ENCODE measurements around the gene OR4D9. TPM values are rescaled to one million over a fixed set of nuclear protein-coding genes. Genes with fewer than 3 reads are reported as not detected.
"Not testable (repeated sequence)": the region's sequence is repeated elsewhere in the genome, so short reads cannot be mapped to it uniquely, and the experiment has no call there.

The OR4D9 gene
- total RNA-seq, 4 donors from 2014 or later = not detected

GRCh38 chr11:59523541-59523940 lies 12.2 kb downstream of the OR4D9 start:
- H3K4me1 ChIP-seq = no peaks in the 10 kb centered on the region
- no peaks in the 10 kb centered on the region for H3K27me3 ChIP-seq
- TF ChIP-seq POLR2A (IDR thresholded peaks at IDR 0.05) (no peak), CTCF (IDR thresholded peaks at IDR 0.05) (no peak)
- no peak for DNase-seq
- H3K27ac ChIP-seq = no peak overlapping the region
- no peaks in the 10 kb centered on the region for H3K9me3 ChIP-seq
- H3K36me3 ChIP-seq = no peaks in the 10 kb centered on the region
- no peak overlapping the region for H3K4me3 ChIP-seq

GRCh38 chr11:59528711-59529110 lies 17.4 kb downstream of the OR4D9 start:
- no peak overlapping the region for H3K4me3 ChIP-seq
- no peak for TF ChIP-seq POLR2A (IDR thresholded peaks at IDR 0.05)
- TF ChIP-seq CTCF (IDR thresholded peaks at IDR 0.05) = no peak
- no peaks in the 10 kb centered on the region for H3K27me3 ChIP-seq
- no peaks in the 10 kb centered on the region for H3K36me3 ChIP-seq
- no peaks in the 10 kb centered on the region for H3K9me3 ChIP-seq
- H3K4me1 ChIP-seq = no peaks in the 10 kb centered on the region
- H3K27ac ChIP-seq = no peak overlapping the region
- no peak for DNase-seq

- no peaks in the 10 kb centered on the region for H3K36me3 ChIP-seq
- H3K27ac ChIP-seq = no peak overlapping the region
- no peak overlapping the region for H3K4me3 ChIP-seq
- TF ChIP-seq CTCF (IDR thresholded peaks at IDR 0.05) (no peak), POLR2A (IDR thresholded peaks at IDR 0.05) (no peak)
- DNase-seq = no peak
- peaks cover 0 to under 1% (median 0%) of the 10 kb centered on the region in 4 donors for H3K4me1 ChIP-seq
- no peaks in the 10 kb centered on the region for H3K27me3 ChIP-seq
- no peaks in the 10 kb centered on the region for H3K9me3 ChIP-seq
Observed at GRCh38 chr11:59532620-59533019, 21.3 kb downstream of the OR4D9 start.

GRCh38 chr11:59534676-59535075 lies 23.3 kb downstream of the OR4D9 start:
- Histone ChIP-seq H3K27ac (no peak overlapping the region), H3K9me3 (no peaks in the 10 kb centered on the region), H3K4me1 (peaks cover 0 to 5% (median 0%) of the 10 kb centered on the region in 4 donors), H3K36me3 (no peaks in the 10 kb centered on the region), H3K27me3 (no peaks in the 10 kb centered on the region), H3K4me3 (no peak overlapping the region)
- no peak for DNase-seq
- TF ChIP-seq CTCF (IDR thresholded peaks at IDR 0.05) (no peak), POLR2A (IDR thresholded peaks at IDR 0.05) (no peak)

GRCh38 chr11:59542142-59542810 lies 30.9 kb downstream of the OR4D9 start:
- no peaks in the 10 kb centered on the region for H3K36me3 ChIP-seq
- no peak overlapping the region for H3K27ac ChIP-seq
- TF ChIP-seq POLR2A (IDR thresholded peaks at IDR 0.05) (no peak), CTCF (IDR thresholded peaks at IDR 0.05) (no peak)
- H3K4me1 ChIP-seq = peaks cover 0 to 5% (median 0%) of the 10 kb centered on the region in 4 donors
- no peak for DNase-seq
- no peak overlapping the region for H3K4me3 ChIP-seq
- no peaks in the 10 kb centered on the region for H3K27me3 ChIP-seq
- H3K9me3 ChIP-seq = no peaks in the 10 kb centered on the region

GRCh38 chr11:59543713-59544112 lies 32.4 kb downstream of the OR4D9 start:
- not testable (repeated sequence) for H3K4me3 ChIP-seq, H3K4me1 ChIP-seq, H3K36me3 ChIP-seq, H3K27ac ChIP-seq, H3K27me3 ChIP-seq, DNase-seq, H3K9me3 ChIP-seq
